ENCODE data around the gene ATPAF2. TPM values are rescaled to one million over a fixed set of nuclear protein-coding genes. Genes with fewer than 3 reads are reported as not detected.
A peak's percentile ranks its signal among the peaks of the same experiment; 100 is the strongest.

The ATPAF2 gene
- total RNA-seq, 1 experiment from 2014 or later = 44.5 TPM

GRCh38 chr17:18043491-18043890 lies 4.5 kb upstream of the ATPAF2 start:
- Histone ChIP-seq H3K79me2 (ENCODE audit: low read depth) (peaks cover 28% of the 10 kb centered on the region), H3K4me3 (no peak overlapping the region), H2AFZ (no peak overlapping the region), H3F3A (ENCODE audit: insufficient read depth, low read depth) (peaks cover 4% of the 10 kb centered on the region; the same call in 1 of the 2 replicates), H4K20me1 (ENCODE audit: insufficient read depth) (no peaks in the 10 kb centered on the region), H3K9me2 (ENCODE audit: insufficient read depth) (no peaks in the 10 kb centered on the region), H3K4me2 (no peak overlapping the region), H3K9me3 (ENCODE audit: insufficient read depth, low read depth) (no peaks in the 10 kb centered on the region), H3K4me1 (replicated peaks; ENCODE audit: insufficient read depth) (peaks cover 24% of the 10 kb centered on the region), H3K27me3 (ENCODE audit: insufficient read depth, low read depth) (no peaks in the 10 kb centered on the region), H3K36me3 (ENCODE audit: low read depth) (no peaks in the 10 kb centered on the region), H3K27ac (no peak overlapping the region)
- no peak for DNase-seq
- no peak for TF ChIP-seq EZH2 (IDR thresholded peaks at IDR 0.05; ENCODE audit: low read depth)
- TF ChIP-seq CTCF (conservative IDR thresholded peaks at IDR 0.05) = peak; percentile 58
- POLR2A ChIA-PET (ENCODE audit: unreplicated experiment) = interaction anchor here (0.7 kb wide), 1 partner anchor 334 kb away, joined by 3 read pairs; no protein-coding TSS in a partner anchor
- CTCF ChIA-PET = no interaction called here
- BruUV-seq (replicated peaks) = no TSS peak
- intact Hi-C loops (cut with micrococcal nuclease; ENCODE audit: unreplicated experiment) = no loop called here

GRCh38 chr17:18042983-18043382 lies 4.0 kb upstream of the ATPAF2 start:
- BruUV-seq (replicated peaks) = no TSS peak
- DNase-seq = no peak
- TF ChIP-seq EZH2 (IDR thresholded peaks at IDR 0.05; ENCODE audit: low read depth) (no peak), CTCF (conservative IDR thresholded peaks at IDR 0.05) (no peak)
- Histone ChIP-seq H4K20me1 (ENCODE audit: insufficient read depth) (no peaks in the 10 kb centered on the region), H3F3A (ENCODE audit: insufficient read depth, low read depth) (peaks cover 5% of the 10 kb centered on the region; the same call in 1 of the 2 replicates), H3K4me2 (no peak overlapping the region), H3K27ac (no peak overlapping the region), H3K27me3 (ENCODE audit: insufficient read depth, low read depth) (no peaks in the 10 kb centered on the region), H3K9me2 (ENCODE audit: insufficient read depth) (no peaks in the 10 kb centered on the region), H3K9me3 (ENCODE audit: insufficient read depth, low read depth) (no peaks in the 10 kb centered on the region), H3K79me2 (ENCODE audit: low read depth) (peaks cover 33% of the 10 kb centered on the region), H3K36me3 (ENCODE audit: low read depth) (no peaks in the 10 kb centered on the region), H3K4me3 (no peak overlapping the region), H2AFZ (no peak overlapping the region), H3K4me1 (replicated peaks; ENCODE audit: insufficient read depth) (peaks cover 26% of the 10 kb centered on the region)
- ChIA-PET CTCF (no interaction called here), POLR2A (ENCODE audit: unreplicated experiment) (interaction anchor here (0.7 kb wide), 1 partner anchor 334 kb away, joined by 3 read pairs; no protein-coding TSS in a partner anchor)
- intact Hi-C loops (cut with micrococcal nuclease; ENCODE audit: unreplicated experiment) = no loop called here

DNA sequence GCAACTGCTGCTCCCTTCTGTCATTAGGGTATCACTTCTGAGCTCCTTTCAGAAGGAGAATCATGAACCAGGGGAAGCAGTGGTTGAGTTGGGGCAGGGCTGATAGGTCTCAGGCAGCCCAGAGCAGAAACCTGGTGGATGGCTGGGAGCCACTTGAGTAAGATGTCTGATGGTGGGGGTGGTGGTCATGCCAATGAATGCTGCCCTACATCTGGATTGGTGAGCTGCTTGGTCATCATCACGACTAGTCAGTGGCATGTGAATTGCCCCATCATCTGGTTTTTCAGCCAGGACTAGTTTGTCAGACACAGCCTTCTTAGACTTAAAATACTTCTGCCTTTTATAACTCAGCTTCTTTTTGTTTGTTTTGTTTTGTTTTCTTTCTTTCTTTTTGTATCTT lies 2.8 kb upstream of the ATPAF2 start:
- no peaks in the 10 kb centered on the region for H3K27me3 ChIP-seq (ENCODE audit: insufficient read depth, low read depth)
- H2AFZ ChIP-seq = no peak overlapping the region
- H3K27ac ChIP-seq = no peak overlapping the region
- peaks cover 36% of the 10 kb centered on the region for H3K4me1 ChIP-seq (replicated peaks; ENCODE audit: insufficient read depth)
- H3K4me3 ChIP-seq = no peak overlapping the region
- POLR2A ChIA-PET (ENCODE audit: unreplicated experiment) = interaction anchor here (0.7 kb wide), 1 partner anchor 230 kb away, joined by 3 read pairs; no protein-coding TSS in a partner anchor
- no peaks in the 10 kb centered on the region for H4K20me1 ChIP-seq (ENCODE audit: insufficient read depth)
- H3K4me2 ChIP-seq = peak overlapping the region; percentile 100
- no peaks in the 10 kb centered on the region for H3K9me2 ChIP-seq (ENCODE audit: insufficient read depth)
- TF ChIP-seq EZH2 (IDR thresholded peaks at IDR 0.05; ENCODE audit: low read depth) = no peak
- TF ChIP-seq CTCF (conservative IDR thresholded peaks at IDR 0.05) = no peak
- no TSS peak for BruUV-seq (replicated peaks)
- CTCF ChIA-PET = no interaction called here
- H3K9me3 ChIP-seq (ENCODE audit: insufficient read depth, low read depth) = no peaks in the 10 kb centered on the region
- no peaks in the 10 kb centered on the region for H3K36me3 ChIP-seq (ENCODE audit: low read depth)
- intact Hi-C loops (cut with micrococcal nuclease; ENCODE audit: unreplicated experiment) = no loop called here
- DNase-seq = peak; percentile 32 to 70
- peaks cover 10% of the 10 kb centered on the region; the same call in 1 of the 2 replicates for H3F3A ChIP-seq (ENCODE audit: insufficient read depth, low read depth)
- H3K79me2 ChIP-seq (ENCODE audit: low read depth) = peaks cover 44% of the 10 kb centered on the region

All from PC-9 (cell line).